GM12878 (cell line): Measurements from ENCODE around the gene NR2F1-AS1. TPM values are rescaled to one million over a fixed set of nuclear protein-coding genes. Genes with fewer than 3 reads are reported as not detected.

Experiments
- ATAC-seq: fragments of 200-7000 bp; cut with Tn5 transposase; 3 replicates; pipeline ENCODE4 v1.9.1; 2020; ENCODE audit warnings: mild to moderate bottlenecking, moderate library complexity
- BruUV-seq: library from RNA; stranded (reverse); fragments of 400-500 nt; replicated peaks from 2 replicates; lab custom pipeline; 2021; lab: Mats Ljungman, UMichigan
- CTCF ChIA-PET: fragments of 300-600 bp; sonication (Branson Sonifier 250); formaldehyde crosslinking; extraction: SDS; loops from one replicate; lab custom pipeline; 2021; ENCODE audit warnings: inconsistent platforms; lab: Yijun Ruan, JAX
- POLR2A ChIA-PET: fragments of 350-600 bp; formaldehyde crosslinking; extraction: SDS; loops from one replicate; lab custom pipeline; 2021; ENCODE audit warnings: inconsistent platforms; lab: Charles Lee
- RAD21 ChIA-PET: fragments of 300-600 bp; sonication (Branson Sonifier 250); formaldehyde crosslinking; loops from one replicate; lab custom pipeline; 2023; ENCODE audit warnings: antibody characterized with exemption; ENCODE audit not compliant: unreplicated experiment; lab: Charles Lee
- SMC1A ChIA-PET: fragments of 300-600 bp; sonication (Branson Sonifier 250); formaldehyde crosslinking; loops from one replicate; lab custom pipeline; 2023; ENCODE audit not compliant: unreplicated experiment, uncharacterized antibody; lab: Charles Lee
- DNase-seq: peaks from one replicate; pipeline ENCODE4 v3.0.0-alpha.2; 2011; ENCODE audit warnings: low read depth, low spot score
- FAIRE-seq: peaks from 3 replicates; lab custom pipeline; 2011; peaks lifted over from hg19 to GRCh38; lab: Jason Lieb, UNC
- H2AFZ ChIP-seq: 2 replicates; pipeline ENCODE4 v1.6.0; 2011; ENCODE audit warnings: low read depth, low read length, control low read depth; ENCODE audit not compliant: control insufficient read depth
- H3K27ac ChIP-seq: 2 replicates; pipeline ENCODE4 v1.5.1; 2011; ENCODE audit warnings: control low read depth; ENCODE audit not compliant: control insufficient read depth, insufficient read depth
- H3K27me3 ChIP-seq, 2 experiments: replicated peaks in 1 of 2; 2 replicates each; pipeline versions ENCODE4 v1.6.0 to v1.6.1; 2011; ENCODE audit warnings: low read length in 1 of 2; ENCODE audit not compliant: control insufficient read depth in 2 of 2, insufficient read depth in 2 of 2
- H3K36me3 ChIP-seq, 2 experiments: 2 replicates each; pipeline ENCODE4 v1.5.1; 2011; ENCODE audit warnings: low read length in 1 of 2; ENCODE audit not compliant: control insufficient read depth in 2 of 2, insufficient read depth in 2 of 2
- H3K4me1 ChIP-seq: 2 replicates; pipeline ENCODE4 v1.6.1; 2011; ENCODE audit warnings: mild to moderate bottlenecking, low read length, moderate library complexity, mixed read lengths; ENCODE audit not compliant: control insufficient read depth, insufficient read depth
- H3K4me2 ChIP-seq: 2 replicates; pipeline ENCODE4 v1.6.0; 2011; ENCODE audit warnings: control low read depth; ENCODE audit not compliant: control insufficient read depth, insufficient read depth
- H3K4me3 ChIP-seq: fragments of 200-600 bp; sonication (generic); 2 replicates; pipeline ENCODE4 v1.5.1; 2016
- H3K79me2 ChIP-seq: 2 replicates; pipeline ENCODE4 v1.6.0; 2011; ENCODE audit warnings: low read length; ENCODE audit not compliant: control insufficient read depth, insufficient read depth
- H3K9ac ChIP-seq: 2 replicates; pipeline ENCODE4 v1.8.0; 2011; ENCODE audit warnings: low read length, control low read depth, mixed read lengths; ENCODE audit not compliant: control insufficient read depth, insufficient read depth
- H3K9me3 ChIP-seq: replicated peaks from 3 replicates; pipeline ENCODE4 v1.5.1; 2011; ENCODE audit warnings: mild to moderate bottlenecking, low read length; ENCODE audit not compliant: control insufficient read depth, insufficient read depth
- H4K20me1 ChIP-seq: 2 replicates; pipeline ENCODE4 v1.6.0; 2011; ENCODE audit not compliant: control insufficient read depth, insufficient read depth
- BACH1 ChIP-seq: fragments of 450-650 bp; IDR thresholded peaks from 2 replicates; pipeline ENCODE4 v1.6.1; 2017; ENCODE audit warnings: mild to moderate bottlenecking, borderline replicate concordance
- CBX3 ChIP-seq: fragments of 200-600 bp; sonication (generic); IDR thresholded peaks from 2 replicates; pipeline ENCODE4 v1.6.1; 2016; ENCODE audit warnings: low read depth, borderline replicate concordance
- CHD1 ChIP-seq: IDR thresholded peaks from 2 replicates; pipeline ENCODE4 v1.6.1; 2012; ENCODE audit warnings: low read depth, low read length, improper control_type of control experiment
- ELK1 ChIP-seq: IDR thresholded peaks from 2 replicates; pipeline ENCODE4 v1.6.1; 2012; ENCODE audit warnings: low read depth, low read length, improper control_type of control experiment
- KAT2A ChIP-seq: conservative IDR thresholded peaks from 2 replicates; pipeline ENCODE4 v1.6.1; 2011; ENCODE audit warnings: low read depth, low read length; ENCODE audit not compliant: control insufficient read depth
- NFYA ChIP-seq: IDR thresholded peaks from 2 replicates; pipeline ENCODE4 v1.6.1; 2011; ENCODE audit warnings: low read depth, mild to moderate bottlenecking, low read length, improper control_type of control experiment, borderline replicate concordance
- NR2C1 ChIP-seq: fragments of 450-650 bp; IDR thresholded peaks from 2 replicates; pipeline ENCODE4 v1.6.1; 2017; ENCODE audit warnings: antibody characterized with exemption, mild to moderate bottlenecking, moderate library complexity
- NR2C2 ChIP-seq: IDR thresholded peaks from 2 replicates; pipeline ENCODE4 v1.6.1; 2011; ENCODE audit warnings: borderline replicate concordance, low read depth; ENCODE audit not compliant: control insufficient read depth, insufficient read length
- TCF12 ChIP-seq: IDR thresholded peaks from 2 replicates; pipeline ENCODE4 v1.6.1; 2011; ENCODE audit warnings: low read depth, mild to moderate bottlenecking, low read length
- TCF7 ChIP-seq: IDR thresholded peaks from 2 replicates; pipeline ENCODE4 v1.6.1; 2014; ENCODE audit warnings: antibody characterized with exemption, borderline replicate concordance
- ZBTB11 ChIP-seq: fragments of 450-650 bp; formaldehyde crosslinking; IDR thresholded peaks from 2 replicates; pipeline ENCODE4 v1.5.0; 2022; ENCODE audit warnings: mild to moderate bottlenecking, missing genetic modification characterization
- WGBS: methylation state at CpG from one replicate; pipeline ENCODE4 v1.1.6; 2016; ENCODE audit warnings: low lambda C conversion rate; ENCODE audit not compliant: insufficient replicate concordance, insufficient coverage; ENCODE audit errors: missing lambda C conversion rate; 5-methylcytosine and 5-hydroxymethylcytosine counted together
- in situ Hi-C: fragments of 300-500 bp; cut with MboI; formaldehyde crosslinking; loops from 9 replicates; pipeline ENCODE4 v1.14.3; 2018; ENCODE audit warnings: mixed read lengths
- intact Hi-C: fragments of 100-400 bp; cut with micrococcal nuclease; formaldehyde crosslinking; loops from one replicate; pipeline ENCODE4 v1.14.2; 2022; ENCODE audit not compliant: unreplicated experiment
- polyA plus RNA-seq, 11 experiments: library from polyadenylated mRNA; depleted of rRNA in 4 of 11; unstranded in 6 of 11; stranded (reverse) in 5 of 11; fragments of >200 nt; fragmentation: Nextera tagmentation in 4 of 11; fragmentation: Illumina TruSeq in 1 of 11; extraction: Ambion mirVana in 4 of 11; extraction: Trizol in 1 of 11; gene quantifications; 1 replicate in 1 of 11; 2 replicates in 10 of 11; pipeline versions ENCODE4 v1.2.1 to v1.2.3, GENCODE V29; 2011 to 2016; ENCODE audit warnings: inconsistent platforms in 2 of 11, missing spikeins in 2 of 11, low read depth in 1 of 11
- total RNA-seq, 4 experiments: library from RNA; depleted of rRNA in 3 of 4; stranded (reverse); fragments of >200 nt in 3 of 4; fragmentation: Illumina TruSeq in 1 of 4; extraction: Trizol in 1 of 4; gene quantifications; 2 replicates each; pipeline versions ENCODE4 v1.2.1 to v1.2.3, GENCODE V29; 2013 to 2021
- TF ChIP-seq, protein P1 (sequence below): fragments of 450-650 bp; IDR thresholded peaks from 2 replicates; pipeline ENCODE4 v1.6.1; 2017; ENCODE audit warnings: low read depth, mild to moderate bottlenecking, moderate library complexity
- TF ChIP-seq, protein P2 (sequence below): IDR thresholded peaks from 2 replicates; pipeline ENCODE4 v1.6.1; 2012; ENCODE audit warnings: low read length, inconsistent platforms

Gene NR2F1-AS1
- total and polyA plus RNA-seq, 10 of the 15 experiments (the other 5 are each of a cell fraction or from before 2014, with no cell fraction given): 0.11 to 0.85 (median 0.27) TPM

DNA sequence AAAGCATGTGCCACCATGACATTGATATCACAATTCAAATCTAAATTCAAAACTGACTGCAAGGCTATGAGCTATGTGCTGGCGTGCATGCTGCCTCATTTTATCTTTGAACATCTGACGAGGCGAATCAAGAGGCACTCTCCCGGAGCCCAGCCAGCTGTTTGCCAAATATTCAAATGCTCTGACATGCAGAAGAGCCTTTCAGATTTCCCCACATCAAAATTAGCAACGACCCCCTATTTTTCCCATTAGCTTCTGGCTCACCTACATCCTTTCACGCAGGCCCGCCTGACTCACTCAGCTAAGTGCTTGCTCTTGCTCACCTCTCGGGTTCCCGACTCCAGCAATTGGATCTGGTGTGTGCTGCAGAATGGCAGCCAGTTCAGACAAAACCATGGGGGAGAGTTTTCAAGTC lies 159.0 kb downstream of the NR2F1-AS1 start:
- H3K79me2 ChIP-seq: no peaks in the 10 kb centered on the region
- RAD21 ChIA-PET: no interaction called here
- DNase-seq: no peak
- no peaks in the 10 kb centered on the region for H3K9me3 ChIP-seq
- no peak overlapping the region for H3K4me2 ChIP-seq
- no peak overlapping the region for H2AFZ ChIP-seq
- intact Hi-C loops: no loop called here
- no peak for FAIRE-seq
- SMC1A ChIA-PET: interaction anchor here (0.6 kb wide), 1 partner anchor 71 kb away, joined by 3 read pairs; no protein-coding TSS in a partner anchor
- H4K20me1 ChIP-seq: no peaks in the 10 kb centered on the region
- H3K9ac ChIP-seq: no peak overlapping the region
- BruUV-seq: no TSS peak
- WGBS: 60% methylated on average over 9 of the region's 9 CpGs
- no peaks in the 10 kb centered on the region for H3K4me1 ChIP-seq
- no peak overlapping the region for H3K4me3 ChIP-seq
- POLR2A ChIA-PET: no interaction called here
- CTCF ChIA-PET: no interaction called here
- no peak for ATAC-seq
- no peak overlapping the region for H3K27ac ChIP-seq
- in situ Hi-C loops: no loop called here
- H3K27me3 ChIP-seq: no peaks in the 10 kb centered on the region; a peak in 1 of 4 replicates
- H3K36me3 ChIP-seq: no peaks in the 10 kb centered on the region
- TF ChIP-seq ELK1: no peak
- no peak for TF ChIP-seq CBX3
- TF ChIP-seq TCF12: no peak
- no peak for TF ChIP-seq BACH1
- no peak for TF ChIP-seq TCF7
- no peak for TF ChIP-seq KAT2A
- TF ChIP-seq ZBTB11 (CRISPR knock-in tag): no peak
- TF ChIP-seq, protein P1, sequence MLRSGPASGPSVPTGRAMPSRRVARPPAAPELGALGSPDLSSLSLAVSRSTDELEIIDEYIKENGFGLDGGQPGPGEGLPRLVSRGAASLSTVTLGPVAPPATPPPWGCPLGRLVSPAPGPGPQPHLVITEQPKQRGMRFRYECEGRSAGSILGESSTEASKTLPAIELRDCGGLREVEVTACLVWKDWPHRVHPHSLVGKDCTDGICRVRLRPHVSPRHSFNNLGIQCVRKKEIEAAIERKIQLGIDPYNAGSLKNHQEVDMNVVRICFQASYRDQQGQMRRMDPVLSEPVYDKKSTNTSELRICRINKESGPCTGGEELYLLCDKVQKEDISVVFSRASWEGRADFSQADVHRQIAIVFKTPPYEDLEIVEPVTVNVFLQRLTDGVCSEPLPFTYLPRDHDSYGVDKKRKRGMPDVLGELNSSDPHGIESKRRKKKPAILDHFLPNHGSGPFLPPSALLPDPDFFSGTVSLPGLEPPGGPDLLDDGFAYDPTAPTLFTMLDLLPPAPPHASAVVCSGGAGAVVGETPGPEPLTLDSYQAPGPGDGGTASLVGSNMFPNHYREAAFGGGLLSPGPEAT: no peak
- no peak for TF ChIP-seq NR2C2
- TF ChIP-seq, protein P2, sequence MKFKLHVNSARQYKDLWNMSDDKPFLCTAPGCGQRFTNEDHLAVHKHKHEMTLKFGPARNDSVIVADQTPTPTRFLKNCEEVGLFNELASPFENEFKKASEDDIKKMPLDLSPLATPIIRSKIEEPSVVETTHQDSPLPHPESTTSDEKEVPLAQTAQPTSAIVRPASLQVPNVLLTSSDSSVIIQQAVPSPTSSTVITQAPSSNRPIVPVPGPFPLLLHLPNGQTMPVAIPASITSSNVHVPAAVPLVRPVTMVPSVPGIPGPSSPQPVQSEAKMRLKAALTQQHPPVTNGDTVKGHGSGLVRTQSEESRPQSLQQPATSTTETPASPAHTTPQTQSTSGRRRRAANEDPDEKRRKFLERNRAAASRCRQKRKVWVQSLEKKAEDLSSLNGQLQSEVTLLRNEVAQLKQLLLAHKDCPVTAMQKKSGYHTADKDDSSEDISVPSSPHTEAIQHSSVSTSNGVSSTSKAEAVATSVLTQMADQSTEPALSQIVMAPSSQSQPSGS: no peak
- TF ChIP-seq NR2C1: no peak
- TF ChIP-seq CHD1: no peak
- TF ChIP-seq NFYA: no peak
